GM12878 (cell line): Measurements from ENCODE around the gene CLRN3. TPM values are rescaled to one million over a fixed set of nuclear protein-coding genes. Genes with fewer than 3 reads are reported as not detected.

ENCODE experiments used
- ATAC-seq: fragments of 200-7000 bp; cut with Tn5 transposase; 3 replicates; pipeline ENCODE4 v1.9.1; 2020; ENCODE audit warnings: mild to moderate bottlenecking, moderate library complexity
- BruUV-seq: library from RNA; stranded (reverse); fragments of 400-500 nt; replicated peaks from 2 replicates; lab custom pipeline; 2021; lab: Mats Ljungman, UMichigan
- CTCF ChIA-PET: fragments of 300-600 bp; sonication (Branson Sonifier 250); formaldehyde crosslinking; extraction: SDS; loops from one replicate; lab custom pipeline; 2021; ENCODE audit warnings: inconsistent platforms; lab: Yijun Ruan, JAX
- POLR2A ChIA-PET: fragments of 350-600 bp; formaldehyde crosslinking; extraction: SDS; loops from one replicate; lab custom pipeline; 2021; ENCODE audit warnings: inconsistent platforms; lab: Charles Lee
- RAD21 ChIA-PET: fragments of 300-600 bp; sonication (Branson Sonifier 250); formaldehyde crosslinking; loops from one replicate; lab custom pipeline; 2023; ENCODE audit warnings: antibody characterized with exemption; ENCODE audit not compliant: unreplicated experiment; lab: Charles Lee
- SMC1A ChIA-PET: fragments of 300-600 bp; sonication (Branson Sonifier 250); formaldehyde crosslinking; loops from one replicate; lab custom pipeline; 2023; ENCODE audit not compliant: unreplicated experiment, uncharacterized antibody; lab: Charles Lee
- DNase-seq: peaks from one replicate; pipeline ENCODE4 v3.0.0-alpha.2; 2011; ENCODE audit warnings: low read depth, low spot score
- FAIRE-seq: peaks from 3 replicates; lab custom pipeline; 2011; peaks lifted over from hg19 to GRCh38; lab: Jason Lieb, UNC
- H2AFZ ChIP-seq: 2 replicates; pipeline ENCODE4 v1.6.0; 2011; ENCODE audit warnings: low read depth, low read length, control low read depth; ENCODE audit not compliant: control insufficient read depth
- H3K27ac ChIP-seq: 2 replicates; pipeline ENCODE4 v1.5.1; 2011; ENCODE audit warnings: control low read depth; ENCODE audit not compliant: control insufficient read depth, insufficient read depth
- H3K27me3 ChIP-seq, 2 experiments: replicated peaks in 1 of 2; 2 replicates each; pipeline versions ENCODE4 v1.6.0 to v1.6.1; 2011; ENCODE audit warnings: low read length in 1 of 2; ENCODE audit not compliant: control insufficient read depth in 2 of 2, insufficient read depth in 2 of 2
- H3K36me3 ChIP-seq, 2 experiments: 2 replicates each; pipeline ENCODE4 v1.5.1; 2011; ENCODE audit warnings: low read length in 1 of 2; ENCODE audit not compliant: control insufficient read depth in 2 of 2, insufficient read depth in 2 of 2
- H3K4me1 ChIP-seq: 2 replicates; pipeline ENCODE4 v1.6.1; 2011; ENCODE audit warnings: mild to moderate bottlenecking, low read length, moderate library complexity, mixed read lengths; ENCODE audit not compliant: control insufficient read depth, insufficient read depth
- H3K4me2 ChIP-seq: 2 replicates; pipeline ENCODE4 v1.6.0; 2011; ENCODE audit warnings: control low read depth; ENCODE audit not compliant: control insufficient read depth, insufficient read depth
- H3K4me3 ChIP-seq: fragments of 200-600 bp; sonication (generic); 2 replicates; pipeline ENCODE4 v1.5.1; 2016
- H3K79me2 ChIP-seq: 2 replicates; pipeline ENCODE4 v1.6.0; 2011; ENCODE audit warnings: low read length; ENCODE audit not compliant: control insufficient read depth, insufficient read depth
- H3K9ac ChIP-seq: 2 replicates; pipeline ENCODE4 v1.8.0; 2011; ENCODE audit warnings: low read length, control low read depth, mixed read lengths; ENCODE audit not compliant: control insufficient read depth, insufficient read depth
- H3K9me3 ChIP-seq: replicated peaks from 3 replicates; pipeline ENCODE4 v1.5.1; 2011; ENCODE audit warnings: mild to moderate bottlenecking, low read length; ENCODE audit not compliant: control insufficient read depth, insufficient read depth
- H4K20me1 ChIP-seq: 2 replicates; pipeline ENCODE4 v1.6.0; 2011; ENCODE audit not compliant: control insufficient read depth, insufficient read depth
- CEBPZ ChIP-seq: fragments of 150-350 bp; IDR thresholded peaks from 2 replicates; pipeline ENCODE4 v1.6.1; 2016; ENCODE audit warnings: low read depth, low read length
- RAD21 ChIP-seq: IDR thresholded peaks from 2 replicates; pipeline ENCODE4 v1.6.1; 2011; ENCODE audit warnings: mild to moderate bottlenecking, low read depth, low read length, moderate library complexity; ENCODE audit not compliant: insufficient read depth
- SREBF1 ChIP-seq: IDR thresholded peaks from 2 replicates; pipeline ENCODE4 v1.6.1; 2012; ENCODE audit warnings: mild to moderate bottlenecking, low read length
- TBL1XR1 ChIP-seq: IDR thresholded peaks from 2 replicates; pipeline ENCODE4 v1.6.1; 2012; ENCODE audit warnings: low read depth, low read length, improper control_type of control experiment
- YY1 ChIP-seq: IDR thresholded peaks from 2 replicates; pipeline ENCODE4 v1.6.1; 2011; ENCODE audit warnings: low read depth, mild to moderate bottlenecking, low read length
- ZNF592 ChIP-seq: fragments of 450-650 bp; IDR thresholded peaks from 2 replicates; pipeline ENCODE4 v1.6.1; 2017; ENCODE audit warnings: mild to moderate bottlenecking, moderate library complexity
- ZNF622 ChIP-seq: fragments of 450-650 bp; IDR thresholded peaks from 2 replicates; pipeline ENCODE4 v1.6.1; 2017; ENCODE audit warnings: mild to moderate bottlenecking, inconsistent platforms
- WGBS: methylation state at CpG from one replicate; pipeline ENCODE4 v1.1.6; 2016; ENCODE audit warnings: low lambda C conversion rate; ENCODE audit not compliant: insufficient replicate concordance, insufficient coverage; ENCODE audit errors: missing lambda C conversion rate; 5-methylcytosine and 5-hydroxymethylcytosine counted together
- in situ Hi-C: fragments of 300-500 bp; cut with MboI; formaldehyde crosslinking; loops from 9 replicates; pipeline ENCODE4 v1.14.3; 2018; ENCODE audit warnings: mixed read lengths
- intact Hi-C: fragments of 100-400 bp; cut with micrococcal nuclease; formaldehyde crosslinking; loops from one replicate; pipeline ENCODE4 v1.14.2; 2022; ENCODE audit not compliant: unreplicated experiment
- polyA plus RNA-seq, 11 experiments: library from polyadenylated mRNA; depleted of rRNA in 4 of 11; unstranded in 6 of 11; stranded (reverse) in 5 of 11; fragments of >200 nt; fragmentation: Nextera tagmentation in 4 of 11; fragmentation: Illumina TruSeq in 1 of 11; extraction: Ambion mirVana in 4 of 11; extraction: Trizol in 1 of 11; gene quantifications; 1 replicate in 1 of 11; 2 replicates in 10 of 11; pipeline versions ENCODE4 v1.2.1 to v1.2.3, GENCODE V29; 2011 to 2016; ENCODE audit warnings: inconsistent platforms in 2 of 11, missing spikeins in 2 of 11, low read depth in 1 of 11
- total RNA-seq, 4 experiments: library from RNA; depleted of rRNA in 3 of 4; stranded (reverse); fragments of >200 nt in 3 of 4; fragmentation: Illumina TruSeq in 1 of 4; extraction: Trizol in 1 of 4; gene quantifications; 2 replicates each; pipeline versions ENCODE4 v1.2.1 to v1.2.3, GENCODE V29; 2013 to 2021

The CLRN3 gene
- total and polyA plus RNA-seq, 10 of the 15 experiments (the other 5 are each of a cell fraction or from before 2014, with no cell fraction given): not detected

- no peaks in the 10 kb centered on the region; a peak in 2 of 4 replicates for H3K27me3 ChIP-seq
- POLR2A ChIA-PET: no interaction called here
- DNase-seq (no peak), FAIRE-seq (no peak), ATAC-seq (no peak)
- H3K9me3 ChIP-seq: no peaks in the 10 kb centered on the region
- CTCF ChIA-PET: no interaction called here
- H3K9ac ChIP-seq: no peak overlapping the region
- WGBS: 8% methylated on average over 4 of the region's 4 CpGs
- H3K4me3 ChIP-seq: no peak overlapping the region
- no peak overlapping the region for H3K27ac ChIP-seq
- SMC1A ChIA-PET: no interaction called here
- in situ Hi-C loops: no loop called here
- H3K4me2 ChIP-seq: no peak overlapping the region
- intact Hi-C loops: no loop called here
- no peaks in the 10 kb centered on the region for H4K20me1 ChIP-seq
- RAD21 ChIA-PET: no interaction called here
- H3K4me1 ChIP-seq: no peaks in the 10 kb centered on the region
- BruUV-seq: no TSS peak
- H2AFZ ChIP-seq: no peak overlapping the region
- H3K36me3 ChIP-seq: no peaks in the 10 kb centered on the region
- TF ChIP-seq CEBPZ (no peak), RAD21 (no peak), YY1 (no peak), ZNF592 (no peak), SREBF1 (no peak), TBL1XR1 (no peak), ZNF622 (no peak)
- H3K79me2 ChIP-seq: no peaks in the 10 kb centered on the region
Measured at GRCh38 chr10:127832501-127832900, 60.2 kb downstream of the CLRN3 start.
